Measurements from ENCODE around the gene ZNF334.

DNA sequence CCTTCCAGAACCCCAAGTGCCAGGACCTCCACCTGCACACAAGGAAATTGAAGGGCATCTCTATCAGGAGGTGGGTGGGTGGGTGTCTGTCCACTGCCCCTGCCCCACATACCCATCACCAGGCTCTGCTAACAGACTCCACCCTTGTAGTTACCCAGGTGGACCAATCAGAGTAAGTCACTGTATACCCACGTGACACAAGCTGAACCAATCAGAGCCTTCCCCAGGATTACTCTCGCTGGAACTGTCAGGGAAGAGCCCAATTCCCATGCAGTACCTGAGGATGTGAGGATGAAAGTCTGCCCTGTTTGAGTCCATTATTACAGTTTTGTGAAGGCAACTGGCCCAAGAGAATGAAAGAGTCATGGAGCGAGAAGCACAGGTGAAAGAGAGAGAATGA is 32.9 kb upstream of the ZNF334 start:
- TF ChIP-seq, protein P1, sequence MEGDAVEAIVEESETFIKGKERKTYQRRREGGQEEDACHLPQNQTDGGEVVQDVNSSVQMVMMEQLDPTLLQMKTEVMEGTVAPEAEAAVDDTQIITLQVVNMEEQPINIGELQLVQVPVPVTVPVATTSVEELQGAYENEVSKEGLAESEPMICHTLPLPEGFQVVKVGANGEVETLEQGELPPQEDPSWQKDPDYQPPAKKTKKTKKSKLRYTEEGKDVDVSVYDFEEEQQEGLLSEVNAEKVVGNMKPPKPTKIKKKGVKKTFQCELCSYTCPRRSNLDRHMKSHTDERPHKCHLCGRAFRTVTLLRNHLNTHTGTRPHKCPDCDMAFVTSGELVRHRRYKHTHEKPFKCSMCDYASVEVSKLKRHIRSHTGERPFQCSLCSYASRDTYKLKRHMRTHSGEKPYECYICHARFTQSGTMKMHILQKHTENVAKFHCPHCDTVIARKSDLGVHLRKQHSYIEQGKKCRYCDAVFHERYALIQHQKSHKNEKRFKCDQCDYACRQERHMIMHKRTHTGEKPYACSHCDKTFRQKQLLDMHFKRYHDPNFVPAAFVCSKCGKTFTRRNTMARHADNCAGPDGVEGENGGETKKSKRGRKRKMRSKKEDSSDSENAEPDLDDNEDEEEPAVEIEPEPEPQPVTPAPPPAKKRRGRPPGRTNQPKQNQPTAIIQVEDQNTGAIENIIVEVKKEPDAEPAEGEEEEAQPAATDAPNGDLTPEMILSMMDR (conservative IDR thresholded peaks at IDR 0.05; ENCODE audit: low read length): no peak
- no peak for TF ChIP-seq EZH2phosphoT487 (IDR thresholded peaks at IDR 0.05; ENCODE audit: borderline replicate concordance, low read depth, low read length)

Data from OCI-LY7 (cell line).